Lung (tissue), 12 donors: ENCODE data around the gene ATP11A. TPM values are rescaled to one million over a fixed set of nuclear protein-coding genes. Genes with fewer than 3 reads are reported as not detected.

ENCODE experiments used
- ATAC-seq: fragments of 200-7000 bp; cut with Tn5 transposase; one replicate; pipeline ENCODE4 v1.9.1; 2020; ENCODE audit warnings: moderate number of reproducible peaks; ENCODE audit not compliant: insufficient read depth, low FRiP score
- DNase-seq, 3 donors: peaks; one replicate each; pipeline ENCODE4 v3.0.0-alpha.2; 2013 to 2017
- H3K27ac ChIP-seq, 2 donors: one replicate each; pipeline ENCODE4 v1.5.1; 2013; ENCODE audit warnings: mild to moderate bottlenecking in 2 of 2, moderate library complexity in 2 of 2, control low read depth in 1 of 2, inconsistent platforms in 1 of 2, low read depth in 1 of 2, low read length in 1 of 2
- H3K27me3 ChIP-seq, 3 donors: one replicate each; pipeline ENCODE4 v1.5.1; 2013; ENCODE audit warnings: low read length in 2 of 3; ENCODE audit not compliant: control insufficient read depth in 3 of 3, insufficient read depth in 3 of 3
- H3K36me3 ChIP-seq, 4 donors: one replicate each; pipeline ENCODE4 v1.5.1; 2013; ENCODE audit warnings: low read length in 4 of 4, mild to moderate bottlenecking in 1 of 4, moderate library complexity in 1 of 4; ENCODE audit not compliant: control insufficient read depth in 4 of 4, insufficient read depth in 4 of 4
- H3K4me1 ChIP-seq, 5 donors: one replicate each; pipeline ENCODE4 v1.5.1; 2013; ENCODE audit warnings: low read length in 5 of 5, mild to moderate bottlenecking in 2 of 5, moderate library complexity in 1 of 5; ENCODE audit not compliant: control insufficient read depth in 5 of 5, insufficient read depth in 5 of 5
- H3K4me3 ChIP-seq: one replicate; pipeline ENCODE4 v1.5.1; 2013; ENCODE audit warnings: mild to moderate bottlenecking, control low read depth, moderate library complexity
- H3K9ac ChIP-seq, 2 donors: one replicate each; pipeline ENCODE4 v1.5.1; 2013; ENCODE audit warnings: low read length in 2 of 2, control low read depth in 1 of 2; ENCODE audit not compliant: insufficient read depth in 1 of 2
- H3K9me3 ChIP-seq, 4 donors: one replicate each; pipeline ENCODE4 v1.5.1; 2013; ENCODE audit warnings: low read length in 3 of 4, mild to moderate bottlenecking in 1 of 4, moderate library complexity in 1 of 4; ENCODE audit not compliant: control insufficient read depth in 4 of 4, insufficient read depth in 3 of 4
- WGBS, 2 donors: extraction: QIAGEN DNeasy Blood & Tissue Kit; methylation state at CpG; one replicate each; pipeline ENCODE4 v1.1.7; 2013; 5-methylcytosine and 5-hydroxymethylcytosine counted together
- polyA plus RNA-seq, 2 donors: library from polyadenylated mRNA; stranded (reverse); fragments of 200-250 nt; gene quantifications; one replicate each; pipeline ENCODE4 v1.2.1, GENCODE V29; 2013
- total RNA-seq, 2 donors: library from RNA; depleted of rRNA in 1 of 2; stranded (reverse); fragments of >200 nt in 1 of 2; gene quantifications; one replicate each; pipeline ENCODE4 v1.2.1, GENCODE V29; 2014 to 2021
- TF ChIP-seq, protein P1 (sequence below): IDR thresholded peaks from 2 replicates; pipeline ENCODE4 v1.5.1; 2012; ENCODE audit warnings: mild to moderate bottlenecking; ENCODE audit errors: control extremely low read depth, extremely low read depth
- donor health status: control.
- donor health status: control.
- donor health status: Bipolar disorder and iron deficiency.
- donor health status: healthy.
- donor health status: DM: yes; HTN: yes; CAD: no.

The ATP11A gene
- total and polyA plus RNA-seq, 4 donors, result 46.3 to 317 (median 162) TPM

DNA sequence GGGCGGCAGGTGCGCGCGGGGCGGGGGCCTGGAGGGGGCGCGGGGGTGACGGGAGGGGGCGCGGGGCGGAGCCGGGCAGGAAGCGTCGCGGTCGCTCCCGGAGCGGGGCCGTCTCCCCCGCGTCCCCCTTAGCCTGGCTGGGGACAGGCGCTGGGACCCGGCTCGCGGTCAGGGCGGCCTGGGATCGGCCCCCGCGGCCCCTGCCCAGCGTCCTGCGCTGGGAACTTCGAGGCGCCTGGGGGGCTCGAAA is 204.5 kb downstream of the ATP11A start:
- no peak overlapping the region for H3K27ac ChIP-seq
- 1% methylated on average over 31 to 34 of the region's 34 CpGs for WGBS, 2 donors

DNA sequence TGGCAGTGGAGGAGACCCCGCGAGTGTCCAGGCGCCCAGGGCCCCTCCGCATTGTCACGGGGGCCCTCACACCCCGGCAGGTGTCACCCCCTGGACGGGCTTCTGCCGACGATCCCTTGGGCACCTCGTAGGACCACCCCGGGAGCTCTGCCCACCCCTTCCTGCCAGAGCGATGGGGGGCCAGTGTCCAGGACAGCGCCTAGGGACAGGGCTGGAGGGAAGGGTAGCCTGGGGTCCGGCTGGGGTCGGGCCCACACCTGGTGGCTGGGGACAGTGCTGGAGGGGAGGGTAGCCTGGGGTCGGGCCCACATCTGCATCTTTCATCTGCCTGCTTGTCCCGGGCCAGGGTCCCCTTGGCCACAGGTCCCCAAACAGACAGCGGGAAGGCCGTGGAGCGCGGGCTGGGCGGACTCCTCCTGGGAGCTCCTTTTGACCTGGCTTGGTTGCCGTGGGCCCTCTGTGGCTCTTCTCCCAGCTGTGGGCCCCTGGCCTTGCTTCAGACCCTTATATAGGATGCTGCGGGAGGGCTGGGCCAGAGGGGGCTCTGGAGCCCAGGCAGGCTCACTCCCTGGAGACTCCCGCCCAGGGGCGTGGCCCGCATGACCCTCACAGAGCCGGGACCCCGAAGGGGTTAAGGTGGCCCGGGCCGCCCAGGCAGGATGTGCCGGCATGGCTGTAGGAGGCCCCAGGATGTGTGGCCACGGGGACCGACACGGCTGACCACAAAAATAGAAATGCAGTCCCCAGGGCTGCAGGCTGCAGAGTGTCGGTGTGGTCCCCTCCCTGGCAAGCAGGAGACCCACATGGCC is 205.0 kb downstream of the ATP11A start:
- ATAC-seq (no peak), DNase-seq (no peak)
- no peak overlapping the region for H3K4me3 ChIP-seq
- H3K27me3 ChIP-seq, result peaks cover 0 to 6% (median 4%) of the 10 kb centered on the region in 3 donors
- H3K36me3 ChIP-seq, result no peaks in the 10 kb centered on the region
- H3K9me3 ChIP-seq, result no peaks in the 10 kb centered on the region
- H3K4me1 ChIP-seq, result peaks cover 0 to 24% (median 19%) of the 10 kb centered on the region in 5 donors
- no peak overlapping the region for H3K9ac ChIP-seq
- no peak overlapping the region for H3K27ac ChIP-seq
- WGBS, 2 donors, result 4 to 5% methylated on average over 33 to 36 of the region's 36 CpGs
- TF ChIP-seq, protein P1, sequence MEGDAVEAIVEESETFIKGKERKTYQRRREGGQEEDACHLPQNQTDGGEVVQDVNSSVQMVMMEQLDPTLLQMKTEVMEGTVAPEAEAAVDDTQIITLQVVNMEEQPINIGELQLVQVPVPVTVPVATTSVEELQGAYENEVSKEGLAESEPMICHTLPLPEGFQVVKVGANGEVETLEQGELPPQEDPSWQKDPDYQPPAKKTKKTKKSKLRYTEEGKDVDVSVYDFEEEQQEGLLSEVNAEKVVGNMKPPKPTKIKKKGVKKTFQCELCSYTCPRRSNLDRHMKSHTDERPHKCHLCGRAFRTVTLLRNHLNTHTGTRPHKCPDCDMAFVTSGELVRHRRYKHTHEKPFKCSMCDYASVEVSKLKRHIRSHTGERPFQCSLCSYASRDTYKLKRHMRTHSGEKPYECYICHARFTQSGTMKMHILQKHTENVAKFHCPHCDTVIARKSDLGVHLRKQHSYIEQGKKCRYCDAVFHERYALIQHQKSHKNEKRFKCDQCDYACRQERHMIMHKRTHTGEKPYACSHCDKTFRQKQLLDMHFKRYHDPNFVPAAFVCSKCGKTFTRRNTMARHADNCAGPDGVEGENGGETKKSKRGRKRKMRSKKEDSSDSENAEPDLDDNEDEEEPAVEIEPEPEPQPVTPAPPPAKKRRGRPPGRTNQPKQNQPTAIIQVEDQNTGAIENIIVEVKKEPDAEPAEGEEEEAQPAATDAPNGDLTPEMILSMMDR, result no peak

More for the DNA sequence above, 204.5 kb downstream of the ATP11A start:
- H3K27me3 ChIP-seq, result peaks cover 0 to 6% (median 4%) of the 10 kb centered on the region in 3 donors
- H3K36me3 ChIP-seq, result no peaks in the 10 kb centered on the region
- DNase-seq (no peak), ATAC-seq (no peak)
- no peak overlapping the region for H3K9ac ChIP-seq
- no peaks in the 10 kb centered on the region for H3K9me3 ChIP-seq
- TF ChIP-seq, protein P1, result no peak
- H3K4me1 ChIP-seq, result peaks cover 0 to 24% (median 19%) of the 10 kb centered on the region in 5 donors
- no peak overlapping the region for H3K4me3 ChIP-seq

DNA sequence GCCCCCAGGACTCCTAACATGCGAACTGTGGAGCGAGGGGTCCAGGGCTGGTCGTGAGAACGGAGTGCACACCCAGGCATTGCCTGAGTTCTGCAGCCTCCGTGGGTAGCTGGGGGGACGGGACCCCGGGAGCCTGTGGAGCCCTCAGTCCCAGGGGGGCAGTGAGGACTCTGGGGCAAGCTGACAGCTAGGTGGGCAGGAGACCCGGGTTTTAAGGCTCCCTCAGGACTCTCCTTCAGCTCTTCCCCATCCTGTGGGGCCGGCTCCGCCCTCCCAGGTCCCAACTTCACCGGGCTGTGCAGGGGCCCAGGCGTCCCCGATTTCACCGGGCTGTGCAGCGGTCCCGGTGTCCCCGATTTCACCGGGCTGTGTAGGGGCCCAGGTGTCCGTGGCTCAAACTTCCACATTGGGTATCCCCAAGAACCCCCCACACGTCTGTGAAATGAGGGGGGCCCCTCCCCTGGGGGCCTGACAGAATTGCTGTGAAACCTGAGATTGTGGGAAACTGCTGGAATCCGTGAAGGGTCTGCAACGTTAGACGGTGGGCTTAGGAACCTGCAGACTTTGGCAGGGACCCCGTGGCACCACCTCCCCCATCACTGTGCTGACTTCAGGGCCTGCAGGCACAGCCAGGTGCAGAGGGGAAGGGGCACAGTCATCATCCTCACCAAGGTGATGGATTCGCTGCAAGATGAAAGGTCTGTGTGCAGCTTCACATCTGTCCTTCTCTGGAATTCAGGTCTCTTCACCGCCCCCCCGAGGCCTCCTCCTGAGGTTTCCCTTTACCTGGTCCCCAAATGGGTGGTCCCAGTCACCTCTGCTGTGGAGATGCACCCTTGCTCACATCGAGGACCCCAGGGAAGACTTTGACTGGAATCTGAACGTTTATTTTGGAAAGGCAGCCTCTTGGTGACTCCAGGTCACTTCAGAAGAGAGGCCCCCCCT is 206.0 kb downstream of the ATP11A start:
- TF ChIP-seq, protein P1, result no peak
- ATAC-seq (no peak), DNase-seq (no peak)
- H3K4me3 ChIP-seq, result no peak overlapping the region
- peaks cover 0 to 24% (median 19%) of the 10 kb centered on the region in 5 donors for H3K4me1 ChIP-seq
- no peaks in the 10 kb centered on the region for H3K9me3 ChIP-seq
- H3K27me3 ChIP-seq, result peaks cover 0 to 6% (median 4%) of the 10 kb centered on the region in 3 donors
- H3K36me3 ChIP-seq, result no peaks in the 10 kb centered on the region
- H3K9ac ChIP-seq, result no peak overlapping the region
- 51 to 54% methylated on average over 29 of the region's 29 CpGs for WGBS, 2 donors
- H3K27ac ChIP-seq, result no peak overlapping the region
